HEK293 (cell line): ENCODE data around the gene HOXD1.

Experiments
- CTCF ChIP-seq: fragments of 450-650 bp; formaldehyde crosslinking; IDR thresholded peaks from 2 replicates; pipeline ENCODE4 v1.5.1; 2016; ENCODE audit warnings: missing biosample characterization, missing genetic modification characterization
- PRDM1 ChIP-seq: fragments of 450-650 bp; formaldehyde crosslinking; IDR thresholded peaks from 2 replicates; pipeline ENCODE4; 2016; ENCODE audit warnings: missing biosample characterization, missing genetic modification characterization
- PRDM10 ChIP-seq: fragments of 450-650 bp; formaldehyde crosslinking; IDR thresholded peaks from 2 replicates; pipeline ENCODE4 v1.5.1; 2016; ENCODE audit warnings: missing biosample characterization, missing genetic modification characterization
- SP2 ChIP-seq: fragments of 450-650 bp; formaldehyde crosslinking; IDR thresholded peaks from 2 replicates; pipeline ENCODE4 v1.5.1; 2016; ENCODE audit warnings: missing biosample characterization, missing genetic modification characterization
- TRIM28 ChIP-seq: IDR thresholded peaks from 2 replicates; pipeline ENCODE4 v1.6.1; 2011; ENCODE audit warnings: low read length, control low read depth, borderline replicate concordance
- YY1 ChIP-seq: fragments of 450-650 bp; formaldehyde crosslinking; IDR thresholded peaks from 2 replicates; pipeline ENCODE4 v1.5.1; 2018; ENCODE audit warnings: missing biosample characterization, missing genetic modification characterization
- ZBTB8A ChIP-seq: fragments of 450-650 bp; formaldehyde crosslinking; IDR thresholded peaks from 2 replicates; pipeline ENCODE4 v1.5.1; 2016; ENCODE audit warnings: missing biosample characterization, missing genetic modification characterization
- ZNF121 ChIP-seq: fragments of 450-650 bp; formaldehyde crosslinking; IDR thresholded peaks from 2 replicates; pipeline ENCODE4 v1.5.1; 2016; ENCODE audit warnings: missing biosample characterization, missing genetic modification characterization
- ZNF140 ChIP-seq: fragments of 450-650 bp; formaldehyde crosslinking; IDR thresholded peaks from 2 replicates; pipeline ENCODE4 v1.5.1; 2016; ENCODE audit warnings: missing biosample characterization, missing genetic modification characterization
- ZNF274 ChIP-seq, 2 experiments: fragments of 200-500 bp in 1 of 2; fragments of 450-650 bp in 1 of 2; sonication (Bioruptor generic) in 1 of 2; formaldehyde crosslinking in 1 of 2; IDR thresholded peaks; 2 replicates each; pipeline versions ENCODE4 v1.5.1 to v1.6.1; 2014 to 2016; ENCODE audit warnings: borderline replicate concordance in 1 of 2, inconsistent platforms in 1 of 2, low read length in 1 of 2, missing biosample characterization in 1 of 2, missing genetic modification characterization in 1 of 2
- ZNF433 ChIP-seq: fragments of 450-650 bp; formaldehyde crosslinking; IDR thresholded peaks from 2 replicates; pipeline ENCODE4 v1.5.1; 2016; ENCODE audit warnings: missing biosample characterization, missing genetic modification characterization, low read depth
- TF ChIP-seq, protein P1 (sequence below): fragments of 450-650 bp; formaldehyde crosslinking; IDR thresholded peaks from 2 replicates; pipeline ENCODE4 v1.5.1; 2016; ENCODE audit warnings: missing biosample characterization, missing genetic modification characterization
- TF ChIP-seq, protein P2 (sequence below): fragments of 450-650 bp; formaldehyde crosslinking; IDR thresholded peaks from 2 replicates; pipeline ENCODE4 v1.5.1; 2017; ENCODE audit warnings: missing biosample characterization, missing genetic modification characterization

- TF ChIP-seq CTCF = no peak
- no peak for TF ChIP-seq YY1
- peak; percentile 84 for TF ChIP-seq PRDM10 (tag by site-specific recombination)
- TF ChIP-seq SP2 = no peak
- TF ChIP-seq, protein P1, sequence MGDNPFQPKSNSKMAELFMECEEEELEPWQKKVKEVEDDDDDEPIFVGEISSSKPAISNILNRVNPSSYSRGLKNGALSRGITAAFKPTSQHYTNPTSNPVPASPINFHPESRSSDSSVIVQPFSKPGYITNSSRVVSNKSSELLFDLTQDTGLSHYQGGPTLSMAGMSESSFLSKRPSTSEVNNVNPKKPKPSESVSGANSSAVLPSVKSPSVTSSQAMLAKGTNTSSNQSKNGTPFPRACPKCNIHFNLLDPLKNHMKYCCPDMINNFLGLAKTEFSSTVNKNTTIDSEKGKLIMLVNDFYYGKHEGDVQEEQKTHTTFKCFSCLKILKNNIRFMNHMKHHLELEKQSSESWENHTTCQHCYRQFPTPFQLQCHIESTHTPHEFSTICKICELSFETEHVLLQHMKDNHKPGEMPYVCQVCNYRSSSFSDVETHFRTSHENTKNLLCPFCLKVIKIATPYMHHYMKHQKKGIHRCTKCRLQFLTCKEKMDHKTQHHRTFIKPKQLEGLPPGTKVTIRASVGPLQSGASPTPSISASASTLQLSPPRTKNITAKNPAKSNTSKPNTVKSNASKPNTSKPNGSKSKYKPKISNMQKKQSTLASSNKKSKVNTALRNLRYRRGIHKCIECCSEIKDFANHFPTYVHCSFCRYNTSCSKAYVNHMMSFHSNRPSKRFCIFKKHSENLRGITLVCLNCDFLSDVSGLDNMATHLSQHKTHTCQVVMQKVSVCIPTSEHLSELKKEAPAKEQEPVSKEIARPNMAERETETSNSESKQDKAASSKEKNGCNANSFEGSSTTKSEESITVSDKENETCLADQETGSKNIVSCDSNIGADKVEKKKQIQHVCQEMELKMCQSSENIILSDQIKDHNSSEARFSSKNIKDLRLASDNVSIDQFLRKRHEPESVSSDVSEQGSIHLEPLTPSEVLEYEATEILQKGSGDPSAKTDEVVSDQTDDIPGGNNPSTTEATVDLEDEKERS = no peak
- no peak for TF ChIP-seq ZNF140 (tag by site-specific recombination)
- TF ChIP-seq ZNF121 (tag by site-specific recombination) = no peak
- TF ChIP-seq ZNF433 = no peak
- TF ChIP-seq, protein P2, sequence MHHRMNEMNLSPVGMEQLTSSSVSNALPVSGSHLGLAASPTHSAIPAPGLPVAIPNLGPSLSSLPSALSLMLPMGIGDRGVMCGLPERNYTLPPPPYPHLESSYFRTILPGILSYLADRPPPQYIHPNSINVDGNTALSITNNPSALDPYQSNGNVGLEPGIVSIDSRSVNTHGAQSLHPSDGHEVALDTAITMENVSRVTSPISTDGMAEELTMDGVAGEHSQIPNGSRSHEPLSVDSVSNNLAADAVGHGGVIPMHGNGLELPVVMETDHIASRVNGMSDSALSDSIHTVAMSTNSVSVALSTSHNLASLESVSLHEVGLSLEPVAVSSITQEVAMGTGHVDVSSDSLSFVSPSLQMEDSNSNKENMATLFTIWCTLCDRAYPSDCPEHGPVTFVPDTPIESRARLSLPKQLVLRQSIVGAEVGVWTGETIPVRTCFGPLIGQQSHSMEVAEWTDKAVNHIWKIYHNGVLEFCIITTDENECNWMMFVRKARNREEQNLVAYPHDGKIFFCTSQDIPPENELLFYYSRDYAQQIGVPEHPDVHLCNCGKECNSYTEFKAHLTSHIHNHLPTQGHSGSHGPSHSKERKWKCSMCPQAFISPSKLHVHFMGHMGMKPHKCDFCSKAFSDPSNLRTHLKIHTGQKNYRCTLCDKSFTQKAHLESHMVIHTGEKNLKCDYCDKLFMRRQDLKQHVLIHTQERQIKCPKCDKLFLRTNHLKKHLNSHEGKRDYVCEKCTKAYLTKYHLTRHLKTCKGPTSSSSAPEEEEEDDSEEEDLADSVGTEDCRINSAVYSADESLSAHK = no peak
- TF ChIP-seq TRIM28 = no peak
- TF ChIP-seq ZBTB8A (tag by site-specific recombination) = no peak
- TF ChIP-seq ZNF274 (IDR thresholded peaks at IDR 0.05; ENCODE audit: low read length) = no peak
- no peak for TF ChIP-seq ZNF274 (tag by site-specific recombination; IDR thresholded peaks at IDR 0.05; ENCODE audit: borderline replicate concordance)
- no peak for TF ChIP-seq PRDM1 (tag by site-specific recombination)
These were observed 17.7 kb upstream of the HOXD1 start for GRCh38 chr2:176170602-176171305.
